Activated T-cell treated with anti-CD3 and anti-CD28 coated beads, Interleukin-2, amount 50 U/mL, for 72 hours (primary cell): ENCODE measurements around the gene UBQLN4. TPM values are rescaled to one million over a fixed set of nuclear protein-coding genes. Genes with fewer than 3 reads are reported as not detected.

Experiments used
- ATAC-seq, 2 donors: fragments of 150-1000 bp; cut with Tn5 transposase; replicated peaks in 1 of 2; 2 replicates each; pipeline ENCODE4 v1.10.0; 2021; ENCODE audit warnings: moderate library complexity in 2 of 2, mild to moderate bottlenecking in 1 of 2
- DNase-seq, 2 donors: peaks; one replicate each; pipeline ENCODE4 v3.0.0; 2021 to 2022; ENCODE audit warnings: mixed read lengths in 1 of 2
- H3K27ac Mint-ChIP-seq: one replicate; pipeline ENCODE4 v1.8.0; 2022; ENCODE audit warnings: mild to moderate bottlenecking, moderate library complexity, mixed read lengths
- H3K27me3 Mint-ChIP-seq: one replicate; pipeline ENCODE4 v1.8.0; 2022; ENCODE audit warnings: low read depth, mixed read lengths
- H3K36me3 Mint-ChIP-seq, 2 donors: one replicate each; pipeline ENCODE4 v1.8.0; 2022; ENCODE audit warnings: mixed read lengths in 2 of 2, mild to moderate bottlenecking in 1 of 2; ENCODE audit not compliant: insufficient read depth in 2 of 2
- H3K4me1 Mint-ChIP-seq: one replicate; pipeline ENCODE4 v1.8.0; 2022; ENCODE audit warnings: low read depth, mixed read lengths
- H3K4me3 Mint-ChIP-seq, 2 donors: one replicate each; pipeline ENCODE4 v1.8.0; 2022; ENCODE audit warnings: mild to moderate bottlenecking in 2 of 2, mixed read lengths in 2 of 2, moderate library complexity in 2 of 2
- H3K9me3 Mint-ChIP-seq, 2 donors: one replicate each; pipeline ENCODE4 v1.8.0; 2022; ENCODE audit warnings: mixed read lengths in 2 of 2
- total RNA-seq, 2 donors: library from RNA; stranded (reverse); gene quantifications; one replicate each; pipeline ENCODE4 v1.2.3, GENCODE V29; 2022

Gene UBQLN4
- total RNA-seq, 2 donors from 2014 or later = 31.4 to 42.6 TPM

- no peaks in the 10 kb centered on the region for H3K9me3 Mint-ChIP-seq
- ATAC-seq (peak; percentile 72 to 73), DNase-seq (peak in 1 of 2 donors; percentile 13)
- H3K27ac Mint-ChIP-seq = no peak overlapping the region
- H3K36me3 Mint-ChIP-seq = no peaks in the 10 kb centered on the region
- H3K4me3 Mint-ChIP-seq = no peak overlapping the region
- H3K27me3 Mint-ChIP-seq = no peaks in the 10 kb centered on the region
- peaks cover 26% of the 10 kb centered on the region for H3K4me1 Mint-ChIP-seq
Observed at GRCh38 chr1:156064615-156065014, 11.0 kb upstream of the UBQLN4 start.

- Mint-ChIP-seq H3K27ac (no peak overlapping the region), H3K4me1 (peaks cover 26% of the 10 kb centered on the region), H3K27me3 (no peaks in the 10 kb centered on the region), H3K9me3 (no peaks in the 10 kb centered on the region), H3K36me3 (no peaks in the 10 kb centered on the region), H3K4me3 (no peak overlapping the region)
- DNase-seq (no peak), ATAC-seq (no peak)
Observed at GRCh38 chr1:156063997-156064285, 10.3 kb upstream of the UBQLN4 start.

- ATAC-seq (no peak), DNase-seq (no peak)
- no peak overlapping the region for H3K4me3 Mint-ChIP-seq
- peaks cover 26% of the 10 kb centered on the region for H3K4me1 Mint-ChIP-seq
- H3K36me3 Mint-ChIP-seq = no peaks in the 10 kb centered on the region
- no peaks in the 10 kb centered on the region for H3K9me3 Mint-ChIP-seq
- no peak overlapping the region for H3K27ac Mint-ChIP-seq
- H3K27me3 Mint-ChIP-seq = no peaks in the 10 kb centered on the region
Observed at GRCh38 chr1:156062189-156062588, 8.6 kb upstream of the UBQLN4 start.

GRCh38 chr1:156060937-156061636 lies 7.5 kb upstream of the UBQLN4 start, which contains the start of gene RAB25:
TSS of gene RAB25 (plus strand) at chr1:156061160. CDS start at chr1:156061401, 241 bp downstream.
- Mint-ChIP-seq H3K27ac (peak within 1 kb of the TSS; percentile 20), H3K9me3 (no peaks in the 10 kb centered on the region), H3K36me3 (peaks cover 0 to 2% of the 10 kb centered on the region in 2 donors), H3K4me1 (peaks cover 28% of the 10 kb centered on the region), H3K27me3 (no peaks in the 10 kb centered on the region), H3K4me3 (no peak within 1 kb of the TSS)
- DNase-seq (no peak), ATAC-seq (no peak)

- Mint-ChIP-seq H3K27me3 (no peaks in the 10 kb centered on the region), H3K27ac (no peak overlapping the region), H3K9me3 (no peaks in the 10 kb centered on the region), H3K4me3 (peak overlapping the region; percentile 29 to 99), H3K36me3 (peaks cover 0 to 2% of the 10 kb centered on the region in 2 donors), H3K4me1 (peaks cover 39% of the 10 kb centered on the region)
- ATAC-seq (no peak), DNase-seq (no peak)
Observed at GRCh38 chr1:156056326-156056849, 2.8 kb upstream of the UBQLN4 start.

GRCh38 chr1:156055281-156056048 lies 1.9 kb upstream of the UBQLN4 start:
- H3K4me1 Mint-ChIP-seq = peaks cover 34% of the 10 kb centered on the region
- DNase-seq (peak in 1 of 2 donors; percentile 27), ATAC-seq (peak in 1 of 2 donors; percentile 2)
- no peaks in the 10 kb centered on the region for H3K9me3 Mint-ChIP-seq
- peak overlapping the region; percentile 98 to 99 for H3K4me3 Mint-ChIP-seq
- H3K36me3 Mint-ChIP-seq = peaks cover 0 to 2% of the 10 kb centered on the region in 2 donors
- no peaks in the 10 kb centered on the region for H3K27me3 Mint-ChIP-seq
- H3K27ac Mint-ChIP-seq = peak overlapping the region; percentile 22

GRCh38 chr1:156054500-156055280 lies 1.1 kb upstream of the UBQLN4 start, which contains the start of gene LAMTOR2:
TSS of gene LAMTOR2 (plus strand) at chr1:156054782. CDS start at chr1:156054890, 108 bp downstream.
- DNase-seq (peak; percentile 95 to 97), ATAC-seq (peak; percentile 78 to 79)
- Mint-ChIP-seq H3K36me3 (peaks cover 1 to 2% of the 10 kb centered on the region in 2 donors), H3K9me3 (no peaks in the 10 kb centered on the region), H3K4me3 (peak within 1 kb of the TSS; percentile 98 to 99), H3K27ac (peak within 1 kb of the TSS; percentile 96), H3K4me1 (peaks cover 34% of the 10 kb centered on the region), H3K27me3 (no peaks in the 10 kb centered on the region)

- H3K9me3 Mint-ChIP-seq = no peaks in the 10 kb centered on the region
- peak overlapping the region; percentile 34 for H3K27ac Mint-ChIP-seq
- ATAC-seq (peak; percentile 54 to 61), DNase-seq (peak; percentile 78 to 89)
- H3K36me3 Mint-ChIP-seq = peaks cover 2 to 6% of the 10 kb centered on the region in 2 donors
- no peaks in the 10 kb centered on the region for H3K27me3 Mint-ChIP-seq
- peaks cover 34% of the 10 kb centered on the region for H3K4me1 Mint-ChIP-seq
- H3K4me3 Mint-ChIP-seq = peak overlapping the region; percentile 89 to 96
Observed at GRCh38 chr1:156052862-156053767, 483 bp downstream of the UBQLN4 start.

GRCh38 chr1:156051011-156051725 lies 2.4 kb downstream of the UBQLN4 start:
- DNase-seq = no peak
- no peak for ATAC-seq
- no peak overlapping the region for H3K4me3 Mint-ChIP-seq
- H3K9me3 Mint-ChIP-seq = no peaks in the 10 kb centered on the region
- peaks cover 0 to 6% of the 10 kb centered on the region in 2 donors for H3K36me3 Mint-ChIP-seq
- H3K4me1 Mint-ChIP-seq = peaks cover 27% of the 10 kb centered on the region
- H3K27ac Mint-ChIP-seq = no peak overlapping the region
- H3K27me3 Mint-ChIP-seq = no peaks in the 10 kb centered on the region

GRCh38 chr1:156050376-156050775 lies 3.2 kb downstream of the UBQLN4 start:
- Mint-ChIP-seq H3K27me3 (no peaks in the 10 kb centered on the region), H3K9me3 (no peaks in the 10 kb centered on the region), H3K4me1 (peaks cover 19% of the 10 kb centered on the region), H3K36me3 (peaks cover 0 to 8% of the 10 kb centered on the region in 2 donors), H3K27ac (no peak overlapping the region), H3K4me3 (no peak overlapping the region)
- ATAC-seq (no peak), DNase-seq (no peak)

- H3K9me3 Mint-ChIP-seq = no peaks in the 10 kb centered on the region
- H3K36me3 Mint-ChIP-seq = peaks cover 0 to 10% of the 10 kb centered on the region in 2 donors
- no peak overlapping the region for H3K27ac Mint-ChIP-seq
Observed at GRCh38 chr1:156048663-156049258, 4.8 kb downstream of the UBQLN4 start.

More at GRCh38 chr1:156048663-156049258, 4.8 kb downstream of the UBQLN4 start:
- no peak for DNase-seq
- no peak overlapping the region for H3K4me3 Mint-ChIP-seq
- ATAC-seq = no peak
- H3K27me3 Mint-ChIP-seq = no peaks in the 10 kb centered on the region
- H3K4me1 Mint-ChIP-seq = peaks cover 17% of the 10 kb centered on the region
